ENCODE data around the gene GFRA1.

The GFRA1 gene

GRCh38 chr10:116245156-116245555 lies 27.9 kb downstream of the GFRA1 start:
- no peak for DNase-seq

- DNase-seq, result no peak
These were observed 31.2 kb downstream of the GFRA1 start for GRCh38 chr10:116241642-116242410.

GRCh38 chr10:116241085-116241484 lies 31.9 kb downstream of the GFRA1 start:
- no peak for DNase-seq

GRCh38 chr10:116240157-116240950 lies 32.7 kb downstream of the GFRA1 start:
- no peak for DNase-seq

GRCh38 chr10:116239229-116239628 lies 33.8 kb downstream of the GFRA1 start:
- DNase-seq, result no peak

GRCh38 chr10:116237970-116238369 lies 35.0 kb downstream of the GFRA1 start:
- DNase-seq, result no peak

- DNase-seq, result no peak
These were observed 35.7 kb downstream of the GFRA1 start for GRCh38 chr10:116237260-116237659.

- no peak for DNase-seq
These were observed 39.8 kb downstream of the GFRA1 start for GRCh38 chr10:116233230-116233629.

GRCh38 chr10:116232613-116233012 lies 40.4 kb downstream of the GFRA1 start:
- DNase-seq, result no peak

GRCh38 chr10:116226766-116227165 lies 46.2 kb downstream of the GFRA1 start:
- no peak for DNase-seq

GRCh38 chr10:116226053-116226452 lies 47.0 kb downstream of the GFRA1 start:
- DNase-seq, result no peak

GRCh38 chr10:116223289-116223688 lies 49.7 kb downstream of the GFRA1 start:
- no peak for DNase-seq

GRCh38 chr10:116221053-116221452 lies 52.0 kb downstream of the GFRA1 start:
- DNase-seq, result no peak

GRCh38 chr10:116216676-116217075 lies 56.3 kb downstream of the GFRA1 start:
- DNase-seq, result no peak

- DNase-seq, result no peak
These were observed 57.4 kb downstream of the GFRA1 start for GRCh38 chr10:116215651-116216050.

- DNase-seq, result no peak
These were observed 61.3 kb downstream of the GFRA1 start for GRCh38 chr10:116211682-116212081.

- no peak for DNase-seq
These were observed 62.2 kb downstream of the GFRA1 start for GRCh38 chr10:116210588-116211346.

- no peak for DNase-seq
These were observed 63.2 kb downstream of the GFRA1 start for GRCh38 chr10:116209781-116210180.

GRCh38 chr10:116208956-116209567 lies 63.9 kb downstream of the GFRA1 start:
- DNase-seq, result no peak

GRCh38 chr10:116207690-116208089 lies 65.3 kb downstream of the GFRA1 start:
- DNase-seq, result peak in 1 of 56 donors; percentile 1

- no peak for DNase-seq
These were observed 69.3 kb downstream of the GFRA1 start for GRCh38 chr10:116203661-116204060.
